NCI-H69 (cell line): Measurements from ENCODE around the gene TBX10.
"Not testable (repeated sequence)": the region's sequence is repeated elsewhere in the genome, so short reads cannot be mapped to it uniquely, and the experiment has no call there.

Experiments
- DNase-seq: peaks from one replicate; lab custom pipeline; 2025; lab: John Stamatoyannopoulos, UW

The TBX10 gene

GRCh38 chr11:67599149-67599548 is 40.4 kb downstream of the TBX10 start:
- no peak for DNase-seq

- not testable (repeated sequence) for DNase-seq
These were observed 41.6 kb downstream of the TBX10 start for GRCh38 chr11:67597963-67598362.

- not testable (repeated sequence) for DNase-seq
These were observed 42.1 kb downstream of the TBX10 start for GRCh38 chr11:67597458-67597857.

- DNase-seq: no peak
These were observed 42.7 kb downstream of the TBX10 start for GRCh38 chr11:67596753-67597300.

GRCh38 chr11:67594480-67594879 is 45.1 kb downstream of the TBX10 start:
- DNase-seq: no peak

GRCh38 chr11:67593565-67593905 is 46.0 kb downstream of the TBX10 start:
- no peak for DNase-seq

- no peak for DNase-seq
These were observed 46.5 kb downstream of the TBX10 start for GRCh38 chr11:67592880-67593564.

GRCh38 chr11:67588899-67589415 is 50.6 kb downstream of the TBX10 start:
- DNase-seq: not testable (repeated sequence)

GRCh38 chr11:67588136-67588503 is 51.4 kb downstream of the TBX10 start:
- DNase-seq: no peak

- no peak for DNase-seq
These were observed 52.9 kb downstream of the TBX10 start for GRCh38 chr11:67586568-67587250.

- peak; percentile 35 for DNase-seq
These were observed 53.7 kb downstream of the TBX10 start for GRCh38 chr11:67585911-67586310.

GRCh38 chr11:67584881-67585873 is 54.4 kb downstream of the TBX10 start:
- peak; percentile 46 for DNase-seq

GRCh38 chr11:67584205-67584880 is 55.2 kb downstream of the TBX10 start:
- peak; percentile 75 for DNase-seq

GRCh38 chr11:67583247-67584204 is 56.0 kb downstream of the TBX10 start, which contains the start of gene GSTP1:
Gene GSTP1, plus strand, starts transcription at chr11:67583812. Its CDS starts 32 bp downstream, at chr11:67583844.
- peak; percentile 95 for DNase-seq

- peak; percentile 37 for DNase-seq
These were observed 57.6 kb downstream of the TBX10 start for GRCh38 chr11:67582011-67582410.

- no peak for DNase-seq
These were observed 58.1 kb downstream of the TBX10 start for GRCh38 chr11:67581469-67581868.
